ENCODE results near the gene ZSWIM6.
A peak's percentile ranks its signal among the peaks of the same experiment; 100 is the strongest.
"Not testable (repeated sequence)": the region's sequence is repeated elsewhere in the genome, so short reads cannot be mapped to it uniquely, and the experiment has no call there.

ZSWIM6 gene

DNA sequence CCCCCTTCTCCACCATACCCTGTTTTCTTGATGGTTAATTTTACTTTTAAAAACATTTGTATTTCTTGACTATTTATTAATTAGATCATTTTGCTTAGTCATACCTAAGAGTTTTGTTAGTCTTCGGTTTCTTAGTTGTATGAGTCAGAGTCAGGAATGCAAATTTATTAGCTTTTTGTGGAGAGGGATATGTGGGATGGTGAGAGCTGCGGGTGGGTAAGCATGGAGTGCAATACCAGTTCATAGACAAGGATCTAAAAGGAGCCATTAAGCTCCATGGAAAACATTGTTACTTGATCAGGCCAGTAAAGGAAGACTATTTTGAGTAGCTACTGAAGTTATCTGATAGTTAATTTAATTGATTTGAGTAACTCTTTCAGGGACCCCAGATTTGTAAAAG is 77.5 kb downstream of the ZSWIM6 start:
- DNase-seq = no peak

DNA sequence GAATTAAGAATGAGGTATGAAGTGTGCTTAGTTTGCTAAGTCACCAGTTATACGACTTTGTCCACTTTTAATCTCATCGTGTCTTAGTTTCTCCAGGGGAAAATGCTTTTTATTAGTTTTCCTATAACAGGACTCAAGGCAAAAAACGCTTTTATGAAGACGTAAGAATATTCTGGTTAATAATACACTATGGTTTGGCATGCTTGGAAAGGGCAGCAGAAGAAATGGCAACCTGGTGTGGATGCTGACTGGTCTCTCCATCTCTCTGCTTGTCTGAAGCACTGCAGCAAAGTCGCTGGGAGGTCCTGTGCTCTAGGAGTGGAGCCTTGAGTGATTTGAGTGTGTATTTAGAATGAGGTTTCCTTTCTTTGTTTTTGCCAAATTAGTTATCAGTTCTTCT is 78.8 kb downstream of the ZSWIM6 start:
- no peak for DNase-seq

DNA sequence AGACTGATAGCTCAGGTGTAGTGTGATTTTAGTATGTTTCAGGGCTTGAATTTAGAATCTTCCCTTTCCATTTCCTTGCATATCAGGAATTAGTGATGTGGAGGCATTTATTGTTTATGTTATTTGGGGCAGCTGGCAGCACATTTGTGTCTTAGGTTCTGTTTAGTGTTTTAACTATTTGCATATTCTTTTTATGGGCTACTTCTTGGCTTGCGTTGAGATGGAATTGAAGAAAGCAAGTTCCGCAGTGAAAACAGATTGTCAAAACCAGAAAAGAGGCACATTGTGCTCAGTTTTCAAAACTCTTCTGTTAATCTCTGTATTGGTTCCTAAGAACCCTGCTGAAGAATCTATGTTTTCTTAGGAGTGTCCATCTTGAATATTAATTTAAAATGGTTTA is 80.3 kb downstream of the ZSWIM6 start:
- no peak for DNase-seq

DNA sequence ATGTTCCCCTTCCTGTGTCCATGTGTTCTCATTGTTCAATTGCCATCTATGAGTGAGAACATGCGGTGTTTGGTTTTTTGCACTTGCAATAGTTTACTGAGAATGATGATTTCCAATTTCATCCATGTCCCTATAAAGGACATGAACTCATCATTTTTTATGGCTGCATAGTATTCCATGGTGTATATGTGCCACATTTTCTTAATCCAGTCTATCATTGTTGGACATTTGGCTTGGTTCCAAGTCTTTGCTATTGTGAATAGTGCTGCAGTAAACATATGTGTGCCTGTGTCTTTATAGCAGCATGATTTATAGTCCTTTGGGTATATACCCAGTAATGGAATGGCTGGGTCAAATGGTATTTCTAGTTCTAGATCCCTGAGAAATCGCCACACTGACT is 81.1 kb downstream of the ZSWIM6 start:
- not testable (repeated sequence) for DNase-seq

DNA sequence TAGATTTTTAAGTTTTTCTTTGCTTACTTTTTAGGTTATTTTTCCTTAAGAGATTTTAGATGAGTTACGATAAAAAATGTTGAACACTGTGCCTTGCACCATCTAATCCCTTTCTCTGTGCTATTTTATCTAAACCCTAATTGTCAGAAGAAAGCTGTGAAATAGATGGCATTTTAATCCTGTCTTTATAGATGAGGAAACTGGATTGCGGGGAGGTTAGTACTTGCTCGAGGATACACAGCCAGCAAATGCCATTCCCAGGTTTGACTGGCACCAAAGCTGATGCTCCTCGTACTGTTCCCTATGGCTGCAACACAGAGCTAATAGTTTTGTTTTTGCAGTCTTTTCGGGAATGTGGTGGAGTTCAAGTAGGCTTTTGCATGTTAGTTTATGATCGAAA is 82.7 kb downstream of the ZSWIM6 start:
- no peak for DNase-seq

DNA sequence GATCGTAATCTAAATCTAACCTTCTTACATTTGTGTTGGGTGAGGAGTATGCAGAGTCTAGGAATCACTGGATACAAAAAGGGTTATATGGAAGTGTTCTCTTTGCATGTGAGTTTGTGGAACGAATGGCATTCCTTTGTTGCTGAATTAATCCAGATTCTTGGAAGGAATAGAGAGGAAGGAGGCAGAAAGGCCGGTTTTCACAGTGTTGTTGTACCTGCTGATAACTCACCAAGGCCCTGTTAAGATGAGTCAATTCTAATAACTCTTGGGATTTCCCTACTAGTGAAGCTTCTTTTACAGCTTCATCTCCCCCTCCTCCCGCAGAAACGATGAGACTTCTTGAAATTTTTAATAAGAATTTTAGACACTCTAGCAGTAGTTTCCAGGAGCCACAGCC is 84.0 kb downstream of the ZSWIM6 start:
- peak; percentile 9 for DNase-seq

DNA sequence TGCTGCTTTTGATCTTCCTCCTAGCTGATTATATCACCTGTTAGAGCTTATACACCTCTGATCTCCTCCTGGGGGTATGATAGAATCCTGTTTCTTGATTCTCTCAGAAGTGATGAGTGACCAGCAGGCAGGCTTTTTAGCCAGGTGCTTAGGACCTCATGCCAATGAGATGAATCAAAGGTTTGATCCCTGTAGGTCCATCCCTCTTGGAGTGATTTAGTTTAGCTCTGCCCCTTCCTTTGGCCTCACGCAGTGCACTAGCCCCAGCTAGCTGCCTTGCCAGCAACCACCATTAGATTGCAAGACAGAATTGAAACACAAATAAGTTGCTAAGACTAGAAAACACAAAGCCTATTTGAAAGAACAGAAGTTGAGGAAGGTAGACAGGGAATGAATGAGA is 84.4 kb downstream of the ZSWIM6 start:
- DNase-seq = no peak

DNA sequence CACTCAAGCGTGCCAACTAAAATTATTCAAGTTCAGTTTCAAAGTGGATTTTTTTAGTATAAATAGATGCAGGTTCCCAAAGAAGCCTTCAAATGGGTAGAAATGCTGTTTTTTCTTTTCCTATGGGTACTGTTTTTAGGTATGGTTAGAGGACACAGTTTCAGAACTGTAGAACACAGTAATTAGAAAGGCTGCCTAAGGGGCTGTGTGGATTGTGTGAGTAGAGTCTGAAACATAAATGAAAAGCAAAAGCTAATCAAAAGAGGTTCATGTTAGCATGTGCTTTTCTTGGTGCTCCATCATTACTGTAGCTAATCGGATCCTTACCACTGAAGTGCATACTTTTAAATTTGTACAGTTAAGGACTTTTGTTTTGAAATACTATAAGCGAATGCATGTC is 85.3 kb downstream of the ZSWIM6 start:
- DNase-seq = no peak

DNA sequence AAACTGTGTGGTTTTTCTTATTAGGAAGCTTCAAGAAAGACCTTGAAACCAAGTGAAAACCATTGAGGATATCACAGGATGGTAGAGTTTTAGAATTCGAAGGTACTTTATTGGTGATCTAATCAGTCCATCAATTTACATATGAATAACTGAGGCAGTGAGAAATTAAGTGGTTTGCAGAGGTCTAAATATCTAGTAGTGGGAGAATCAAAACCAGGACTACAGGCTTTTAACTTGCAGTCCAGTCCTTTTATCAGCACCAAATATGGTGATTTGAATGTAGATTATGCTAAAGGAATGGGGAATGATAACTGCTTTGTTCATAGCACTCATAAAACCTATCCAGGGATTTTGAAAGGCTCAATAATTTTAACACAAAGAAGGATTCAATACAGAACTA is 85.8 kb downstream of the ZSWIM6 start:
- DNase-seq = no peak

DNA sequence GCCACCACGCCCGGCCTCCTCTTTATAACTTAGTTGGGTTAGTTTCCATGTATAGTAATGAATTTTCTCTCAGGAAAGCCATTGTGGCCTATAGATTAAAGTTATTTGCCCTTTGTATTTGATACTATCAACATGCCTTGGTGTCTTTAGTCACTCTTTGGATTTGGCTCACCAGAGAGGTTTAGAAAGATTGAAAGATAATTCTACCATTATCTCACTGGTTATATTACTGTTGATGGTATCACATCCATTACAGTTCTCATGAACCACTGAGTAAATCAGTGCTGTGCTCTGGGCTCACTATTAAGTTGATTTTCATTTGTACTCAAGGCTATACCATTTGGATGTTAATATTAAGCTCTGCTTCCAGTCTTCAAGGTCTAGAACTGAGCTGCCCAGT is 87.0 kb downstream of the ZSWIM6 start:
- no peak for DNase-seq

DNA sequence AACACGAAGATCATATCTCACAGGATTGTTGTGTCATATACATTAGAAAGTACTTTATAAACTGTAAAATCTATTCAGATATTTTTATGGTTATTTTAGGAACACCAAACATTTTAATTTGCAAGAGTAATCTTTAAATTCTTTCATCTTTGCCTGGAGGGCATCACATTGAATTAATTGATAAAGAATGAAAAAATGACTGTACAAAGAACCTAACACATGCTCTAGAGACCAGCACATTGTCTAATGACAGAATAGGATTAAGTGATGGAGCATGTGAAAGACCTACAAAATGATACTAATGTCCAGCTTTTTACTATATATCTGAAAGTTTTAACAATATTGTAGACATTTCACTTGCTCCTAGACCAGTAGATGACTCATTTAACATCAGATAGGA is 88.0 kb downstream of the ZSWIM6 start:
- DNase-seq = no peak

DNA sequence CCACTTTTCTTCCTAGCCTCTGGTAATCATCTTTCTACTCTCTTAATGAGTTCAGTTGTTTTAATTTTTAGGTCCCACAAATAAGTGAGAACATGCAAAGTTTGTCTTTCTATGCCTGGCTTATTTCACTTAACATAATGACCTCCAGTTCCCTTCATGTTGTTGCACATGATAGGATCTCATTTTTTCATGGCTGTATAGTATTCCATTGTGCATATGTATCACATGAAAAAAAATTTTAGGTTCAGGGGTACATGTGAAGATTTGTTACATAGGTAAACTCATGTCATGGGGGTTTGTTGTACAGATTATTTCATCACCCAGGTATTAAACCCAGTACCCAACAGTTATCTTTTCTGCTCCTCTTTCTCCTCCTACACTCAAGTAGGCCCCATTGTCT is 89.2 kb downstream of the ZSWIM6 start:
- not testable (repeated sequence) for DNase-seq

DNA sequence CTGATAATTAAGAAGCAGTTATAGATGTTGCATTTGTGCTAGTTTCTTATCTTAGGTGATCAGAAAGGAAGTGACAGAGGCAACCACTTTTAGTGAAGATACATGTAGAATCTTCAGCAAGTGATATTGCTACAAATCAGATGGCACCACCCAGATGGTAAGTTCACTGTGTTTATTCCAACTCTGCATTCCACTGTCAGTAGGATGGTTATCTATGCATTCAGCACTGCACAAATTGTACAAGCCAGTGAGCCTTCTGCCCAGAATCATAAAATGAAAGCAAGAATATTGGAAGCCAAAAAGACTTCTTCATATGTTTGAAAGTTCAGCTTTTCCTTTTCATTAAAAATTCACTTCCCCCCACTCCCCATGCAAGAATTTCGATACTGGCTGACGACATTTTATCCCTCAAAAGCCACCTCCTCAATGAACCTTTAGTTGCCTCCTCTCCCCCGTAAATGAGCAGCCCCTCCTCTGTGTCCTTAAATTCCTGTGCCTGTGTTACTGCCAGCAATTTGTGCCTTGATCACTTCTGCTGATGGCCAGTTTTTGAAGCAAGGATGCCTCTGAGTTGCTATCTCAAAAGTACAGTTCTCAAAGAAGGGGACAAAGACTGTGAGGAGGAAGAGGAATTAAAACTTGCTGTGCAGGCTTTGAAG is 91.6 kb downstream of the ZSWIM6 start:
- DNase-seq = no peak

DNA sequence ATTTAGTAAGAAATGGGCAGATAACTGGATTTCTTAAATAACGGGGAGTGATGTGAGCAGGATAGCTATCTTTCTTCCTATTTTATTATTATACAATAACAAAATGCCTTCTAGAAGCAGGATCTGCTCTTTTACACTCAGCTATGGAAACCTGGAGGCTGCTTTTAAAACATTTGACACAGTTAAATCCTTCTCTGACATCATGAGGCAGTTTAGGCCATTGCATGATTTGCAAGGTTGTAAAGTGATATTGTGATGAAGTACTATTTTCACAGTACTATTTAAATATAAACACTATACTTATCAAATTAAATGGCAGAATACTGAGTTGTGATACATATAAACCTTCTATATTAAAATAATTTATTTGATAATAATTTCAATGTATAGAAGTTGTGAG is 93.9 kb downstream of the ZSWIM6 start:
- DNase-seq = no peak

DNA sequence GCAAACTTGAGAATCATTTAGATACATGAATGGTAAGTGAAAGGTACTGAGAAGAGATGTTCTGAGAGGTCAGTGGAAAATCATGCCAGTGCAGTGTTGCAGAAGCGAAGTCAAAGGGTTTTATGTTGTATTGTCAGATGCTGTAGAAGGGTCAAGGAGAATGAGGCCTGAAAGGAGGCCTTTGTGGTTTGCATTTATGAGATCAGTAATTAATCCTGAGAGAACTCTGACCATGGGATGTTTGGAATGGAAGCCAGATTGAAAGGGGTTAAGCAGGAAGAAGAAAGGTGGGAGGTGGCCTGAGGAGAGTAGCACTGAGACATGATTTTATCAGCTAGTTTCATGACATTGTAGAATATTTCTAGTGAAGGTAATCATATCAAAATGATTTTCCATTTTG is 97.8 kb downstream of the ZSWIM6 start:
- DNase-seq = no peak

DNA sequence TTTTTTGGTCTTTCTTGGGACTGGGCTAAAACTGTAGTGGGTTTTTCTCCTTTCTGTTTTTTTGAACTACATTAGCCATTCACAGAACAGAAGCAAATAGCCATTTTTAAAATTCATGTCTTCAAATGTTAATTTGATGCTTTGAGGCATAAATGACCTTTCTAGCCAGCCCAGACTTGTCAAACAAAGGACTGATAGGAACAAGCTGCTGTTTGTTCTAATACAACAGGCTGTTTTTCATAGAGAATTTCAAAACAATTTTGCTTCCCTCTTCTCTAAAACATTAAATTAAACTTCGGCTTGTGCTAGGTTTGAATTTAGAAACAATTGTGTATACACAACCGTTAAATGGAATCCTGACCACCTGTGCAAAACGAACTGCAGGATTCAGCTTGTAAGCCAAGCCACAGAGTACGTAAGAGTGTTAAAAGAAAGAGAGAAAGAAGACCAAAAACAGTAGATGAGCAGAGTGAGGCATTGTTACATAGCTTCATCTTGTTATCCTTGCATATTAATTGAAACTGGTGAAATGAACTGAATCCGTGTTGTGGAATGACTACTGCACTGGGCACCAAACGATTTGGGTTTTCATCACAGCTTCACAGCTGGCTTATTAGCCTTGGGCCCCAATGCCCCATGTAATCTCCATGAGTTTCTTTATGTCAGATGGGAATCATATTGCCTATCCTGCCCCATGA is 100.0 kb downstream of the ZSWIM6 start:
- no peak for DNase-seq

DNA sequence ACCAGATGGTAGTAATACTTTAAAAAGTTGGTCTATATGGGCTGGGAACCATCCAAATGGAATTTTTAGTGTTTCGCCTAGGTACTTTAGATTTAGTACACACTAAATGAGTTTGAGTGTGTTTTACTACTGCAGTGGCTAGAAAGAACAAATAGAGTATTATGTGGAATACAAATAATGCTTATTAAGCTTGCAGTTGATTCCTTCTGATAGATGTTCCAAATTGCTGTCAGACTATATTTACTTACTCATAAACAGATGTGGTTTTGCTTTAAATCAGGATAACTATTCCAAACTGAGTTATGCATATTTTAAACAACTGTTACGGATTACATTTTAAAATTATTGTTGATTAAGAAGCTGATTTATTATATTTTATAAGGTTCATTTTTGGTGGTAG is 103.3 kb downstream of the ZSWIM6 start:
- no peak for DNase-seq

DNA sequence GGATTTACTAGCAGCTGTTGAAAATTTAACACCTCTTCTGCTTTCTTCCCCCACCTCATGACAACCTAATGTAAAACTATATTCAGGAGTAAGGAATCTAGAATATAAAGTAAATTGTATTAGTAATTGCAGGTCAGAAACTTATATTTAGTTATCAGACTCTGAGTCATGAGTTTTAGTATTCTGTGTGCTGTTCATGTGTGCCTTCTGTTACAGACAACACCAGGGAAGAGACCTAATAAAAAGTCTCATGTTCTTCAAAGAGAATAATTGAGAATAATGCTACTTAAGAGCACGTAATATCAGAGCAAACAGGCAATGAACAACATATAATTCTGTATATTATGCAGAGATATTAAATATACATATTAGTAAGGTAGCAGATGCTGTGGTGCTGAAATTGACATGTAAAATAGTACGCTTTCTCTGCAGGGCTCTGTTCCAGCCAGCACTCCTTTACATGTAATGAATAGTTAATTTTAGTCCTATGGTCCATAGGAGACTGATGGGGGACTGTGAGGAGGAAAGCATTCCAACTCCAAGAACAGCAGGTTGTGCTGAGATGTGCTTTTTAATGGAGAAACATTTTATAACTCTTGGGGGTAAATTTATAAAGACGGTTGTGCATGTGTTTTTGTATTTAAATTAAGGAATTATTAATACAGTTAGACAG is 106.4 kb downstream of the ZSWIM6 start:
- DNase-seq = no peak

DNA sequence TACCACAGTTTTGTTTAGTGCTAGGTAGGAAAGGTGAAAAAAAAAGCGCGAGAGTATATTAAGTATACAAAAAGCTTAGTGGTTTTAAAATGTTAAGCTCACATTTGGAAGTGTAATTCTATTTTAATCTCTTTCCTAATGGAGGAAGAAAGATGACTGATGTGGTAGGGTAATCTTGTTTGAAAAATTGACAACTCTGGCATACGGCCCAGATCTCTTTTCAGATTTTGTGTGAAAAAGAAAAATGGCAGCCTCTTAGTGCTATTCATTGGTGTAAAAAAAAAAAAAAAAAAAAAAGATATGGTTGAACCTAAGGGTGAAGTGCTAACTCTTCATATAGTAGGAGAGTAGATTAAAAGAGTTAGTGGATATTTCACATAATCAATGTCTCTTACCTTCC is 108.0 kb downstream of the ZSWIM6 start:
- no peak for DNase-seq

DNA sequence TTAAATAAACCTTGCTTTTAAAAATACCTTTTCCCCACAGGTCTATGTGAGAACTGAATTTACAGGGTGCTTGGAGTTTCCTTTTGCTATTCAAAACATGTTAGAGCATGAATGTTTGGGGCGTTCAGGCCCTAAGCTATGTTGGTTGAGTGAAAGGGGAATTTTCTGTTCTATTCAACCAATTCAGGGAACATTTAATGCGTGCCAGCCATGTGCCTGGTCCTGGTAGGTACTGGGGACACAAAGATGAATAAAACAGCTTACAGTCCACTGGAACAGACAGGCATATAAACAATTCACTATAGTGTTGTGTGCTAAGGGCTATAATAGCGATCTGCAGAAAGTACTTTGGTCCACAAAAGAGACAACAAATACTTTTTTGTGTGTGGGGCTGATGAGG is 108.5 kb downstream of the ZSWIM6 start:
- DNase-seq = no peak

DNA sequence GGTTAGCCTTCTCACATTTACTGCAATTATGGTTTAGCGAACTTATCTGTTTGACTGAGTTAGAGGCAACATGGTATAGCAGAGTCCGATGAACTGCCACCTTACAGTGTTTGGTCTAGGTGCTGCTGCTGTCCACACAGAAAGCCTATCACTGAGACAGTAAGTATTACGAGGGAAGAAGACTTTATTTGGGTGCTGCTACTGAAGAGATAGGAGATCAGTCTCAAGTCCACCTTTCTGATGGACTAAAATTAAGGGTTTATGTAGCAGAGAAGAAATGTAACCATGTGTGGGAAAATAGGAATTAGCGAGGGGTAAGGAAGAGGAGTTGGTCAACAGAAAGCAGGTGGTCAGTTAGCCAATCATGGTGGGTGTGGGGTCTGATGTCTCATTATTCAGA is 109.7 kb downstream of the ZSWIM6 start:
- no peak for DNase-seq

DNA sequence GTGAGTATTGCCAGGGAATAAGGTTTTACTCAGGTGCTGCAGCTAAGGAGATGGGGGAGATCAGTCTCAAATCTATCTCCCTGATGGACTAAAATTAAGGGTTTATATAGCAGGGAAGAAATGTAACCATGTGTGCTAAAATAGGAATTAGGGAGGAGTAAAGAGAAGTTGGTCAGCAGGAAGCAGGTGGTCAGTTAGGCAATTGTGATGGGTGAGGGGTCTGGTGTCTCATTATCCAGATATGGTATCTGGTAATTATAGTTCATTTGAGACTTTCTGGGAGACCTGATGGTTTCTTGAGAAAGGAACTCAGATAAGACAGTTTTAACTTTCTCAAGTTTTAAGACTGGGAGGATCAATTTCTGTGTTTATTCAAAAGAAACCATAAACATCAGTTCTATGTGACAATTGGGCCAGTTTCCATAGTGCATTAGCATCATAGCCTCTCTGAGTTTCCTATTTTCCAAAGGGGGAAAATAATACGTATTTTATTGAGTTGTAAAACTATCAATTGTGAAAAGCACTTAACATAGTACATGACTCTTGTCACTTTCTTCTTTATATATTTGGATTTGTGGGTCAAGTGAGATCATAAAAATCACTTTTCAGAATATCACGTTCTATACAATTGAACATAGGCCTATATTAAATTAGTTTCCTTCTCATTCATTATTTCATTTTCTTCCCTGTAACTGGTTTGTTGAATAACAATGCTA is 115.9 kb downstream of the ZSWIM6 start:
- DNase-seq = no peak

DNA sequence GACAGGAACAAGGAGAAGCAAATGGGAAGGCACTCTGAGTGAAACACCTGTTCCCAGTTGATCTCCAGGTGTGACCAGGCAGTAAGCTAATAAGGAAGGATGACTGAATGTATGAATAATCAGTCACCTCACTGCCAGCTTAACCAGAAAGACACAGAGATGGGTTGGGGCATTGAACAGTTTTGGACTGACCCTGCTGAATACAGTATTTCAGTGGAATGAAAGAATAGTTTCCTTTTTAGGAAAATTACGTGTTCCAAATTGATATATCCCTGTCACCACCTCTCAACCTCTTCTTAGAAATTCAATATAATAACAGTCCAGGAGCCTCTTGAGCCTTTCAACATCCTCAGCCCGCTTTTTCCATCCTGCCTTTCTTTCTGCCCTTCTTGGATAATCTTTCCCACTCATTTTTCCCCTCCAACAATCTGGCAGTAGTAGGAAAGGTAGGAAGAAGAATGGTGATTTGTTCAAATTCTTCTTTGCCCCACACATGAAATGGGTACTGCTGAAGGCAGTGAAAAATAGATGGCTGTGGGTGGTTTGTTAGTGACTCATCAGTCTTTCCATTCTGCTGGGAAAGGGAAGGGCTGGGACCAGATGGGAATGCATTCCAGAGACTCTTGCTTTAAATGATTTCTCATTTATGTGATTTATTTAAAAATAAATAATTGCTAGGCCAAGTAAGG is 117.9 kb downstream of the ZSWIM6 start:
- DNase-seq = no peak
